CD4-positive, alpha-beta T cell treated with Interleukin-4 for 1 hour (primary cell): Measurements from ENCODE around the gene GPC6.

Experiments
- DNase-seq, 2 donors: peaks; one replicate each; pipeline ENCODE4 v3.0.0-alpha.2; 2020 to 2022

The GPC6 gene

DNA sequence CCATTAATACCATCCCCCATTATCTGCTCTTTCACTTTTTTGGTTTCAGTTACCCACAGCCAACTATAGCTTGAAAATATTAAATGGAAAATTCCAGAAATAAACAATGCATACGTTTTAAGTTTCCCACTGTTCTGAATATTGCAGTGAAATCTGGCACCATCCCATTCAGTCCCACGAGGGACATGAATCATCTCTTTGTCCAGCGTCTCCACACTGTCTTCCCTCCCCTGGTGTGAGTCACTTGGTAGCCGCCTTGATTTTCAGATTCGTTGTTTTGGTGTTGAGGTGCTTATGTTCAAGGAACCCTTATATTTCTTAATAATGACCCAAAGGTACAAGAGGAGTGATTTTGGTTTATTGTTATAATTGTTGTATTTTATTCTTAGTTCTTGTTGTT, 1006.8 kb downstream of the GPC6 start:
- no peak for DNase-seq

DNA sequence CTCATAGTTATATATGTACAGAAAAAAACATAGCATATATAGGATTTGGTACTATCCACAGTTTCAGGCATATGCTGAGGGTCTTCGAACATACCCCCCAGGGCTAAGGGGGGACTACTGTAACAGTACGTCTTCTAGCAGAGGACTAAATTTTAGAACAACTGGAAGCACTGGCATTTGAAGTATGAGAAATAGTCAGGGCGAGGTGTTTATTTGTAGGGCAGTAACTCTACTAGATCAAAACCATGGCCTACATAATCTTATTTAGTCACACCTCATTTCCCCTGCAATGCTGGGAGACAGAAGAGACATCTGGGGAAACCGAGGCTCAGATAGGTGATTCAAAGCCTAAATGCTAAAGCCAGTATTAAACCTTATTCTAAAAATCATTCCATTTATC, 1007.2 kb downstream of the GPC6 start:
- no peak for DNase-seq

DNA sequence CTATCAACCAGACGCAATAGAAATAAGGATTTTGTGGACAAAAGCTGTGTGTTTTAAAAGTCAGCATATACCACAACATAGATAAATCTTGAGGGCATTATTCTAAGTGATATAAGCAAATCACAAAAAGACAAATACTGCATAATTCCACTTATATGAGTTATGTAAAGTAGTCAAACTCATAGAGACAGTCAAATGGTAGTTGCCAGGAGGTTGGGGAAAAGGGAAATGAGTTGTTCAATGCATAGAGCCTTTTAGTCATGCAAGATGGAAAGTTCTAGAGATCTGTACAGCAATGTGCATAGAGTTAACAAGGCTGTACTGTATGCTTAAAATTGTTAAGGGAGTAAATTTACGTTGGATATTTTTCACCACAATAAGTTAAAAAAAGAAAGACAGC, 1008.1 kb downstream of the GPC6 start:
- no peak for DNase-seq

DNA sequence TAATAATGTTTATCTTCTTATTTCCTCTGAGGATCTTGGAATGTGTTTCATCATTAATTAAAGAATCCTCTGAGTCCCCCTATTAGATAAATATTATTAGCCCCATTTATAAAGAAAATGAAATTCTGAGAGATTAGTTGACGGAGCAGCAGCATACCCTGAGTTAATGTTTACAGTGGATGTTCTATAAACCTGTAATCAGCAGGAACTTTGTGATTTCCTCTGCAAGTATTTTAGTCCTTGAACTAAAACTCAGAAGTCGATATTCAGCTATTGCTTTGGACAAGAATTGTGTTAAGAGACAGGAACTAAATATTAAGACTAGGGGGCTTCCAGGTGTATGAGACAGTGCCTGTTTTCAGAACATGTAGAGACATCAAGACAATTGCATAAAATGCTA, 1009.5 kb downstream of the GPC6 start:
- DNase-seq: no peak

DNA sequence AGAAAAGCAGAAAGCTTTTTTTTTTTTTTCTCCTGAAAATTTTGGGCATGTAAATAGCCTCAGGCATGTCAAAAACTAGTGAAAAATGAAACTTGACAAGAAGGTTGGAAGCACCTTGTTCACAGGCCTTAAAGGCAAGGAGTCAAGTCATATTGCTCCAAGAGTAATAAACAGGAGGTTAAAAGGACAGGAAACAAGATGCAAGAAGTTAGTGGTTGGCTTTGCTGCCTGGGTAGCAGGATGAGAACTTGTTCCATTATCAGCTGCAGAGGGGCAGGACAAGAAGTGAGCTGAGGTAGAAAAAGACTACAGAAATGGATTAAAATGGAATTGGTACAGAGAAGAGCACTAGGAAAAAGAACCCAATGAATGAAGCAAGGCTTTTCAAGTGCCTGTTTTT, 1010.3 kb downstream of the GPC6 start:
- DNase-seq: peak in 1 of 2 donors; percentile 4

DNA sequence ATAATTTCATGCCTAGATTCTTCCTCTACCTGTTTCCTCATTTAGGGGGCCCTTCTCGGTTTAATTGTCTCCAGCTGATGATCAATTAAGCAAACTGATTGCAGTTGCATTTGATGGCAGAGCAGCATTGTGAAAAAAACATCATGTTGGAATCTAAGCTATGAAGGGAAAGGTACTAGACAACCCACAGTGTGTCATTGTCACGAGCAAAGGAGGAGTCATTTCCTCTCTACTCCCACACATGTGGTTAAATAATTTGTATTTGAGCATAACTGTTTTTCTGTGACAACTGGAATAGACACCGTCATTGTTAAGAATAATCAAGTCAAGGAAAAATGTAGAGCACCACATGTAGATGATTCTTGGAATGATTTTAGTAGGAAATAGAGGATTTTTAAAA, 1012.5 kb downstream of the GPC6 start:
- peak in 1 of 2 donors; percentile 12 for DNase-seq

DNA sequence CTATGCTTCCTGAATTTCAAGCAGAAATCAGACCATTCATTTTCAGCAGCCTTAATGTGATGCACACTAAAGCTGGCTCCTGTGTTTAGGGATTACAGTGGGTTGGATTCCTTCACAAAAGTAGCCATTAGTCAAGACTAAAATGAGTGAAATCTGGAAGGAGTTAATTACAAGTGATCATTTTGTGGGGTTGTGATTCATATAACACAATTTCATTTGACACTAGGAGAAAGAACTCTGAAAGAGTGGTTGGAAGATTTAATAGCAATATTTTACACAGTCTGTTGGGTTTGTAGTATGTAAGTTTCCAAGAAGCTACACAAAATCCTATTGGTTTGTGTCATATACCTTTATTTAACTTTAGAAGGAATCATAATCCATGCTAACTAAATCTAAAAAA, 1015.9 kb downstream of the GPC6 start:
- DNase-seq: no peak

DNA sequence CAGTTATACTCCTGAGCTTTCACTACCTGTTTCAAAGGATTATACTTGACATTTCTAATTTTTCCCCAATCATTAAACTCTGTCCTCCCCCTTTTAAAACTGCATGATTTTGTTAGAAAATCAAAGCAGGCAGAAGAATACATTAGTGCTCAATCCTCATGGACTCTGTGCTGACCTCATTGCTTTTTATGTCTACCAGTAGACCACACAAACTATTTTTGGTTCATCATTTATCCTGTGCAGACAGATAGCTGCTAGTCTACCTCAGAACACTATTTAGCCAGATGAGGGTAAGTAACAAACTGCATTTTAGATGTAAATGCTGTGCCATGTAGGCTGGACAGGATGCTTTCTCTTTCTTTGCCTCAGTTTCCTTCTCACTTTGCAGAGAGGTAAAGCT, 1016.9 kb downstream of the GPC6 start:
- no peak for DNase-seq

DNA sequence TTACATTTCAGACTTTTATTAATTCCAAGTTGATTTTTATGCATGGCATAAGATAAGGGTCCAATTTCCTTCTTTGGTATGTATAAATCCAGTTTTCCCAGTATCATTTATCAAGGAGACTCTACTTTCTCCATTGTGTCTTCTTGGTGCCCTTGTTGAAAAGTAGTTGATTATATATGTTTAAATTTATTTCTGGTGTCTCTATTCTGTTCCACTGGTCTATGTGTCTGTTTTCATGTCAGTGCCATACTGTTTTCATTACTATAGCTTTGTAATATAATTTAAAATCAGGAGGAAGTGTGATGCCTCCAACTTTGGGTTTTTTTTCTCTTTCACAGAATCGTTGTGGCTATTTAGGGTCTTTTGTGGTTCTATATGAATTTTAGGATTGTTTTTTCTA, 1019.9 kb downstream of the GPC6 start:
- DNase-seq: no peak

DNA sequence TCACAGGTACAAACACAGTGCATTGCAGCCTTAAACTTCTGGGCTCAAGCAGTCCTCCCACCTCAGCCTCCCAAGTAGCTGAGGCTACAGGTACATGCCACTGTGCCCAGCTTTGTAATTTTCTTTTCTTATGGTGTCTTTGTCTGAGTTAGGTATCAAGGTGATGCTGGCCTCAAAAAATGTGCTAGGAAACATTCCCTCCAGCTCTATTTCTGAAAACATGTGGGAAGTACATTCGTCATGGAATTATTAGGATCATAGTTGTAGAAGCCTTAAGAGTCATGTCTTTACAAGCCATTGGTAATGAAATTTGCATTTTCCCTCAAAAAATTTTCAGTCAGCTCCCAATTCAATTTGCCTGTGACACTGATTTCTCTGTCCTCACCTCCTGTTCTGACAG, 1021.3 kb downstream of the GPC6 start:
- no peak for DNase-seq

DNA sequence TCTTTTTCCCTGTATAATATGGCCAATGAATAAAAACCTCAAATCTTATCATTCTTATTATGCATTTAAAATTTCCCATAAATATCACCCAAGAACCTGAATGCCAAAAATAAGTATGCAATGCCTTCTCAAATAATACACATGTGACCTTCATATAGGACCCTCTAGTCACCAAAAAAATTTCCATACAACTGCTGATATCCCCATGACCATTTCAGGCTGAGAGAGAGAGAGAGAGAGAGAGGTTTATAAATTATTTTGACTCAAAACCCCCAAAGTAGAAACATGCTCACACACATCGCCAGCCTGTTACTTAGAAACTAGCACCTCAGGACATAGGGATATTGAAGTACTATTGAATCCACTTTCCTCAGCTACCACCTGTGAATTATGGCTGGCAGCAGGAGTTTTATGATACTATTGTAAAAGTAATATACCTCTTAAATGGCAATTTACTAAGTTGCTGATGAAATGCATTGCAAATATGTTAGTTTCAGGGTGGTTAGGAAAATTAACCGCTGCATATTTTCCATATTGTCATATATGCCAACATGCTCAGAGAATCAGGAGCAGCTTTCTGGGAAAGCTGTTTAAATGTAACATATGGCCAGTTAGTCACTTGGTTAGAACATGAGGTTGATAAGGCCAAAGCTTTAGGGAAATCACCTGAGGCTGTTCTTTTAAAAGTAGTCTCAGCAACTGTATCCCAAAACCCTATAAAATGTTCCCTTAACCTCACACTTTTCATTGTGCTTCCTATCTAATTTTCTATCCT, 1022.0 kb downstream of the GPC6 start:
- no peak for DNase-seq

DNA sequence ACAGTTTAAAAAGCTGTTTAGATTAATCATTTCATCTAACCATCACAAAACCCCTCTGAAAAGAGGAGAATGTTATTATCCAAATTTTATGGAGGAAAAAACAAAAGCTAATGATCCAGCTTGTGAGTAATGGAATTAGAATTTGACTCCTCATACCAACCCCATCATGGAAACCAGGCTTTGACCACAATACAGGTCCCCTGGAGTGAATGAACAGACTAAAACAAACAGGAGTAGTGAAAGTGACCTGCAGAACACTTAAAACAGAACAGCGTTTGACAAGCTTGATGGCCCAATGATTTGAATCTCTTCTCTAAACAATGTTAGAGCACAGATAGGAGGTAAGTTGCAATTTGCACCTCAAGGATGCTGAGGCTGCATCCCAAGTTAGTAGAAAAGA, 1022.9 kb downstream of the GPC6 start:
- DNase-seq: no peak

DNA sequence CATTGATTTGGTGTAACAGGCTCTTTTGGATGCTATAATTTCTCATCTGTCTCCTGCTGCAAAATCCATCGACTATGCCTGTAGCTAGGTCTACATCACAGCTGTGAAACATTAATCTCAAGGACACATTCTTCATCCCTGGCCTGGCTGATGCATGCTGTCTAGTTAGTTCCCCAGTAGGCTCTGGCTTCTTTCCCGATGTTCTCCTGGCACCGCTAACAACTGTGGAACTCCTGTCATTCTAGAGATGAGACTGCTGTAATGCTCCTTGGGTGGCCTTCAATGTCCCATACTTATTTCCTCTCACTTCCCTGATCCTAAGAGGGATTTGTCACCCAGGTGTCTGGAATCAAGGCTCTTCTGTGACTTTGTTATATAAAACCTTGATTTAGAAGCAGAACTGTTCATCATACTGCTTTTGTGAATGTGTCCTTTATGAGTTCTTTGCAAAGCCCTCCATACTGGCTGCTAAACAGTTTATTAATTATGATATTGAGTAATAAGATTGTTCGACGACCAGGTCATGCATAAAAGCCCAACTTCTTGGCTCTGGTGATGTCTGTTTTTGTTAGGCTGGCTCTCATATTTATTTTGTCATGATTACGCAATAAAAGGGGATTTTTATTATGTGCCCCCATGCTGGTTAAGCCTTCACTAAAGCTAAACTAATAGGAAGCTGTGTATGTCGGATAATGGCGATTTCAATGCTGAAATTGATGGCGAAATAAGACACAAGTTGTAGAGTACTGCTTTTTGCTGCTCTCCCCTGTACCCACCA, 1025.4 kb downstream of the GPC6 start:
- DNase-seq: no peak

DNA sequence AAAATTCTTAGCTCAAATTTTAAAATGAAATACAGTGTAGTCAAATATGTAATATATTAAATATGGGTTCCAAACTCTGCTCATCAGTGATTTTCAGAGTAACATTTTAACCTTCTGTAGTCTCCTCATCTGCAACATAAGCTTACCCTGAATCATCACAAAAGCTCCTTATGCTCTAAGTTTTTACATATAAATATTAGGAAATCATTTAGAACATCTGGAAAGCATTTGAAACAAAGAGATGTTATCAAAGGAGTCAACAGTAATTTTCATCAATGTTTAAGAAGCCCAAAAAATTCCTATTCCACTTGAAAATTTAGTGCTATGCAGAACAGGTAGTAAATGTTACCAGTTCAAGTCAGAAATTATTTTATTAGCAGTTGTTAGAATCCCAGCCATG, 1028.1 kb downstream of the GPC6 start:
- DNase-seq: no peak

DNA sequence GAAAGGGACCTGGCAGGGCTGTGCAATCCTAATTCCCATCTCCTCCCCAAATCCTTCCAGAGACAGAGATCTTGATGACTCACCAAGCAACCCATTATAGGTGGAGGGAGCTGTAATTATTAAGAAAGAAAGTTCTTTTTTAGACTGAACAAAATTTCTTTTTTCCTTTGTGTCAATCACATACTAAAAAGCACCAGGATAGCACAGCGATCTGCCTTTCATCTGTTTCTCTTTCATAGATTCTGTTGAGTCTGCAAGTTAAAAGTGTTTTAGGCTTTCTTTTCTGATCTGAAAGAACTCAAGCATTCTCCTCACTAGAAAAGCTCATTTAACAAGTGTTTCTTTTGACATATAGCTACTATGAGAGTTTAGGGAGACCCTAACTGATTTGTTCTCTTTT, 1030.1 kb downstream of the GPC6 start:
- DNase-seq: no peak

DNA sequence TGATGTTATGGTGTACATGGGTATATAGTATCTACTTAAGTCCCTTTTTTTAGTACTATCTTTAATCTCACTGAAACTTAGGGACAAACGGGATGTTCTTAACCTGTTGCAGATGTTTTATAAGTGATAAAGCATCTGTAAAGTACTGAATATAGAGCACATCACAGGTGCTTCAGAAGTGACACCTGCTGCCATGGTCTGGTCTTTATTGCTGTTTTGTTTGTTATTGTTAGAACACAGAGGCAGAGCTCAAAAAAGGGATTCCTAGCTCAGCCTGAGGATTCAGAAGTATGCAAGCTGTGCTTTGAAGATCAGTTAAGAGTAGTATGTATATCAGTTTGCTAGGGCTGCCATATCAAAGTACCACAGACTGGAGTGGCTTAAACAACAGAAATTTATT, 1033.4 kb downstream of the GPC6 start:
- no peak for DNase-seq

DNA sequence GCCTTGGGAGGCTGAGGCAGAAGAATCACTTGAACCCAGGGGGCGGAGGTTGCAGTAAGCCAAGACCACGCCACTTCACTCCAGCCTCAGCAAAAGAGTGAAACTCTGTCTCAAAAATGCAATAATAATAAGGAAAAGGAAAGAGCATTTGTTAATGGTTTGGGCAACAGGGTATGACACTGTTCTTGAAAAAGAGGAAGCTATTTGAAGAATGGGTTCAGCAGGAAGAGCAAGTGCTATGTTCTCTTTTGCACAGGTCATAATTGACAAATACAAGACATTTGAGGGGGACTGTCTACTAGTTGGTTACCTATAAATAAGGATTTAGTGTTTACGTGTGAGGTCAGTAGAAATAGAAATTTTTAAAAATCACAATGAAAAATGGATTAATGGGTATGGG, 1034.6 kb downstream of the GPC6 start:
- DNase-seq: no peak

DNA sequence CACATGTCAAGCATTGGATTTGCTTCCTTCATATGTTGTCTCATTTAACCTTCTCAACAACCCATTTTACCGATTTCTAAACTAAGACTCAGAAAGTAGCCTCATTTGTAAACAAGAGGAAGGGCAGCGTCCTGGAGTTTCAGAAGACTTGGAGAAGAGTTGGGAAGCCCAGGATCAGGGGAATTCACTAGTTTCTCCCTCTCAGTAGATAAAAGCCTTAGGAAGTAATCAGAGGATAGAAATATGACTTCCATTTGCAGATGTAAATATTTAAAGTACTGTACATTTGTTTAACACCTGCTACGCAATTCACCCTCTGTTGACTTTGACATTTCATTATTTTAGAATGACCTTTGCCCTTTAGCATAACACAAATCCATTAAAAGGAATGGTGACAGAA, 1036.4 kb downstream of the GPC6 start:
- DNase-seq: no peak

DNA sequence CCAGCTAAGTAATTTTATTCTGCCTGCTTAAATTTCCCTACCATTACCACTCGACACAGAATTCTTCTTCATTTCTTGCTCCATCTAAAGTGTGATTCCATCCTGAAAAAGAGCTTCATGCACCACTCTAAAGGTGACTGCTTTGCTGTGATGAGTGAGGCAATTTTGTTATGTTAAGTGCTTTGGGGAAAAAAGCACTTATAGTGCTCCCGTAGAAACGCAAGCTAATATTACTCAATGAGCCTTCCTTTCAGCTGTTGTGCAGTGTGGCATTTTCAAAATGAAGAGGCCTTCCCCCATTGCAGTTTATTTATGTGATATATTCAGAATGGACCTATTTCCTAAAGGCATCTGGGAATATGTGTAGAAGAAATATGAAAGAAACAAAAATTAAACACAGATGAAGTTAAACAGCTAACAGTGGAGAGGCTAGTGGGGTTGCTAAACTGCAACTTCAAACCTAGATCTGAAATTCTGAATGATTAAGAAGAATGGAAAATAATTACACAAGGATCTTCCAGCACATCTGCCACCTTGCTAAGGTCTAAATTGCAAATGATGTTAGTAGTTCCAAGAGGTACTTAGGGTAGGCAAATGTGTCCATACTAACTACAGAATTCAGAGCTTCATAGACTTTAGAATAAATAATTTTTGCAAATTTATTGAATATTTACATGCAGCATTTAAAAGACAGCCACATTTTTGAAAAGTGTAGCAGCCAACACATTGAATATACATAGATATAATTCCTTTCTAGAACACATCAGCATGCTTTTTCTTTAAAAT, 1041.2 kb downstream of the GPC6 start:
- no peak for DNase-seq

DNA sequence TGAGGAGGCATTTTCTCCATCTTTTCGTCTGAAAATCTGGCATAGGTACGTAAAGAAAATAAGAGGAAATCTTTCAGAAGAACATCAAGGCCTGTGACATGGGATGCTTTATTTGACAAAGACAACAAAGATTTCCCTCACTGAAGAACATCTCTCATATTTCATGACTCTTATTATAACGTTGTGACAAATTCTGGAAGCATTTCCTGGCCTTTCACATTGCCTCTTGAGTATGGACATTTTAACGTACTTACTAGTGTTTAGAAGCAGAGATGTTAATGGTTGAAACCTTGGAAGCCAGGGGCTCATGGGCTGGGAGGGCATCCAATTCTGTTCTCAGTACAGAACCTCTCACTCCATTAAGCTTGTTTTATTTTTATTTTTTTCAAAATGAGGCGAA, 1042.1 kb downstream of the GPC6 start:
- DNase-seq: no peak

DNA sequence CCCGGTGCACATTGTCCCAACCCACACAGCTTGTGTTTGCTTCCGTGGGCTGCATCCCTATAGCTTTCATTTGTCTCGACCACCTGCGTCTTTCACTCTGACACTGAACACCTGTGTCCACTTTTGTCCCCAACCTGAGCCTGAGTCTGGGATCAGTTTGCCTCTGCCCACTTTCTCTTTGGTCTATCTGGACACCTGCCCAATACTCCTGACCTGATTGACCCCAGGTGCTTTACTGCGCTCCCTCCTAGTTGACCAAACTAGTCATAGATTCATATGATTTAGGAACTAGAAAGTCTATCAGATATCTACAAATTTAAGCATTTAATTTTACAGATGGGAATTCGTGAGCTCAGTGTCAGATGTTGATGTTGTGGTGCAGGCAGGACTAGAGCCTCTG, 1043.0 kb downstream of the GPC6 start:
- no peak for DNase-seq

DNA sequence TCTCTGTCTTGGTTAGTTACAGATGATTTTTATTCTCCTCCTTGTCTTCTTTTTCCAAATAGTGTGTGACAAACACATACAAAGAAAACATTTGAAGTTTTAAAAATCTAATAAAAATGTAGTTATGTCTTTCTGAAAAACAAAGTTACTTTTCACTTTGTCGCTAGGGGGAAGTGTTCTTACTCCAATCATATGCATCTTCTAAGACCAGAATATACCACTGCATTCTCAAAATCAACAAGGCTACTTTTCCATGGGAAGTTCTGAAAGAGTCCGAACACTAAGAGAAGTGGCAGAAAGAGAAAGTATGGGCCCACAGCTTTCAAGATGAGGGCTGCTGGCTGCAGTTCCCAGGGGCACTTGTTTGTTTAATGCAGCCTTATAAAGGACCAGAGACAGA, 1043.9 kb downstream of the GPC6 start:
- DNase-seq: no peak

DNA sequence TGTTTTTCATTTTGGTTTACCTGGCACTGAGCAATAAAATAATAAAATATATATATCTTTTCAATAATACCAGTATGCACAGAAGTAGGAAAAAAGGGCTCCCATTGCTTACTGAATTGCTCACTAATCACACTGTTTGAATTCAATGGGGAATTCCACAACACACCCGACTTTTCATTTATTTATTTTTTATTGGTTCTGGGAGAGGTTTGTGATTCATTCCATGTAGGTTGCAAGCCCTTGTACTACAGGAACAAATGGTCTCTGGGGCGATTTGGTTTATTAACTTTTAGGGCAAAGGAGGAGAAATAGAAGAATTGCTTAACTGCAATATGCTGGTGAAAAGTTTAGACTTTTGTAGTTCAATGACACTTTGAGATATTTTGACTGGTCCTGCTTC, 1045.4 kb downstream of the GPC6 start:
- DNase-seq: no peak

DNA sequence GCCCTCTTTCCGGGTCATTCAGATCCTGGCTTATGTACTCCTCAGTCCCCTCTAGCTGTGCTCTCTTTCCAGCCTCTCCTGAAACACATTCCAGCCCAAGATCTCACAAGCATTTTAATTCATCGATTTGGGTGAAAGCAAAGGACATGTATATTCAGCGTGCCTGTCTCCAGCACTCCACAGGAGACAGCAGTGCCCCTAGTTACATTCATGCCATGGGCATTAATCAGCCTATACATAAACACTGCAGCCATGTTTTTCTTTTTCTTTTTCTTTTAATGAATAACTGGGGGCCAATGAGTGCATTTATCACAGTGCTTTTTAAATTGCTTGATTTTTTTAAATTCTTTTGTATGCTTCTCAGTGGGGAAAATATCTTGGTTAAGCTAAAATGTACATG, 1053.7 kb downstream of the GPC6 start:
- DNase-seq: no peak
